Liver (tissue), 3 donors: Measurements from ENCODE around the gene USP6NL.

ENCODE experiments used
- GABPA ChIP-seq, 2 donors: IDR thresholded peaks in 1 of 2; conservative IDR thresholded peaks in 1 of 2; 2 replicates each; pipeline ENCODE4 v1.6.1; 2016; ENCODE audit warnings: antibody characterized with exemption in 2 of 2, mild to moderate bottlenecking in 1 of 2, moderate library complexity in 1 of 2
- JUND ChIP-seq, 2 donors: IDR thresholded peaks; 2 replicates each; pipeline ENCODE4 v1.6.1; 2016; ENCODE audit warnings: antibody characterized with exemption in 2 of 2
- NR2F2 ChIP-seq: IDR thresholded peaks from 2 replicates; pipeline ENCODE4 v1.6.1; 2016; ENCODE audit warnings: antibody characterized with exemption
- RAD21 ChIP-seq, 2 donors: IDR thresholded peaks; 2 replicates each; pipeline ENCODE4 v1.6.1; 2016; ENCODE audit warnings: antibody characterized with exemption in 2 of 2, mild to moderate bottlenecking in 2 of 2
- SP1 ChIP-seq: IDR thresholded peaks from 2 replicates; pipeline ENCODE4 v1.6.1; 2018; ENCODE audit warnings: antibody characterized with exemption, mild to moderate bottlenecking
- TAF1 ChIP-seq: conservative IDR thresholded peaks from 2 replicates; pipeline ENCODE4 v1.6.1; 2016; ENCODE audit warnings: antibody characterized with exemption, mild to moderate bottlenecking
- YY1 ChIP-seq: IDR thresholded peaks from 2 replicates; pipeline ENCODE4 v1.6.1; 2016; ENCODE audit warnings: antibody characterized with exemption, mild to moderate bottlenecking
- TF ChIP-seq, protein P1 (sequence below): fragments of 150-350 bp; IDR thresholded peaks from 2 replicates; pipeline ENCODE4 v1.5.1; 2017; ENCODE audit warnings: improper control_type of control experiment, low read depth, low read length; ENCODE audit not compliant: missing input control
- TF ChIP-seq, protein P2 (sequence below): IDR thresholded peaks from 2 replicates; pipeline ENCODE4 v1.6.1; 2016; ENCODE audit warnings: antibody characterized with exemption
- TF ChIP-seq, protein P3 (sequence below): IDR thresholded peaks from 2 replicates; pipeline ENCODE4 v1.6.1; 2016; ENCODE audit warnings: antibody characterized with exemption
- TF ChIP-seq, protein P4 (sequence below): IDR thresholded peaks from 2 replicates; pipeline ENCODE4 v1.6.1; 2016; ENCODE audit warnings: antibody characterized with exemption
- TF ChIP-seq, protein P5 (sequence below): IDR thresholded peaks from 2 replicates; pipeline ENCODE4 v1.6.1; 2016; ENCODE audit warnings: antibody characterized with exemption, mild to moderate bottlenecking
- donor health status: healthy.
- donor health status: healthy.

DNA sequence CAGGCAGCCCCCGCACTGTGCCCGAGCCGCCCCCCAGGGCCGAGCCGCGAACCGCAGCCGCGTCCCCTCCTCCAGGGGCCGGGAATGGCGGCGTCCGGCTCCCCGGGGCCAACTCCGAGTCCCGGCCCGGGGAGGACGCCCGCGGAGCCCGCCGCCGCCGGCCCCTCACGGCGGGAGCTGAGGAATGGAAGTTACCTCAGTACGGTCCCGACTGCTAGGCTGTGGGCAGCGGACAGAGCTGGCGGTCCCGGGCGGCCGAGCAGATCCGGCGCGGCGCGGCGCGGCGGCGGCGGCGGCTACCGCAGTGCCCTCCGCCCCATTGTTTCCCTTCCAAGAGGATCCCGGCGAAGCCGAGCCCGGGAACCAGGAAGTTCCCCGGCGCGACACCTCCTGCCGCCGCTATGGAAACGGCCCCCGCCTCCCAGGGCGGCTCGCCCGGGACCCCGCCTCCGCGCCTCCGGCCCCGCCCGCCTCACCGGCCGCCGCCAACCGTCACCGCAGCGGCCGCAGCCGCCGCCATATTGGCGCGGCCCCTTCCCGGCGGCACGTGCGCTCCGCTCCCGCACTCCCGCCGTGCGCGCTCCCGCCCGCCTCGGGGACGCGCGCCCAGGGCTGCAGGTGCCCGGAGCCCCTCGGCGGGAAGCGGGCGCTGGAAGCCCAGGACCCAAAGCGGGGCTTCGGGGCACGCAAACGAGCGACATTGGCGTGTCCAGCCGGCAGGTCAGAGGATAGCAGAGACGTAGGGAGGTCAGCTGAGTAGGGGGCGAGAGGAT, at the start of gene USP6NL:
- TF ChIP-seq, protein P1, sequence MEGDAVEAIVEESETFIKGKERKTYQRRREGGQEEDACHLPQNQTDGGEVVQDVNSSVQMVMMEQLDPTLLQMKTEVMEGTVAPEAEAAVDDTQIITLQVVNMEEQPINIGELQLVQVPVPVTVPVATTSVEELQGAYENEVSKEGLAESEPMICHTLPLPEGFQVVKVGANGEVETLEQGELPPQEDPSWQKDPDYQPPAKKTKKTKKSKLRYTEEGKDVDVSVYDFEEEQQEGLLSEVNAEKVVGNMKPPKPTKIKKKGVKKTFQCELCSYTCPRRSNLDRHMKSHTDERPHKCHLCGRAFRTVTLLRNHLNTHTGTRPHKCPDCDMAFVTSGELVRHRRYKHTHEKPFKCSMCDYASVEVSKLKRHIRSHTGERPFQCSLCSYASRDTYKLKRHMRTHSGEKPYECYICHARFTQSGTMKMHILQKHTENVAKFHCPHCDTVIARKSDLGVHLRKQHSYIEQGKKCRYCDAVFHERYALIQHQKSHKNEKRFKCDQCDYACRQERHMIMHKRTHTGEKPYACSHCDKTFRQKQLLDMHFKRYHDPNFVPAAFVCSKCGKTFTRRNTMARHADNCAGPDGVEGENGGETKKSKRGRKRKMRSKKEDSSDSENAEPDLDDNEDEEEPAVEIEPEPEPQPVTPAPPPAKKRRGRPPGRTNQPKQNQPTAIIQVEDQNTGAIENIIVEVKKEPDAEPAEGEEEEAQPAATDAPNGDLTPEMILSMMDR = no peak
- TF ChIP-seq SP1 = no peak
- TF ChIP-seq, protein P2, sequence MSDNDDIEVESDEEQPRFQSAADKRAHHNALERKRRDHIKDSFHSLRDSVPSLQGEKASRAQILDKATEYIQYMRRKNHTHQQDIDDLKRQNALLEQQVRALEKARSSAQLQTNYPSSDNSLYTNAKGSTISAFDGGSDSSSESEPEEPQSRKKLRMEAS = no peak
- TF ChIP-seq JUND (IDR thresholded peaks at IDR 0.05) = no peak
- TF ChIP-seq, protein P3, sequence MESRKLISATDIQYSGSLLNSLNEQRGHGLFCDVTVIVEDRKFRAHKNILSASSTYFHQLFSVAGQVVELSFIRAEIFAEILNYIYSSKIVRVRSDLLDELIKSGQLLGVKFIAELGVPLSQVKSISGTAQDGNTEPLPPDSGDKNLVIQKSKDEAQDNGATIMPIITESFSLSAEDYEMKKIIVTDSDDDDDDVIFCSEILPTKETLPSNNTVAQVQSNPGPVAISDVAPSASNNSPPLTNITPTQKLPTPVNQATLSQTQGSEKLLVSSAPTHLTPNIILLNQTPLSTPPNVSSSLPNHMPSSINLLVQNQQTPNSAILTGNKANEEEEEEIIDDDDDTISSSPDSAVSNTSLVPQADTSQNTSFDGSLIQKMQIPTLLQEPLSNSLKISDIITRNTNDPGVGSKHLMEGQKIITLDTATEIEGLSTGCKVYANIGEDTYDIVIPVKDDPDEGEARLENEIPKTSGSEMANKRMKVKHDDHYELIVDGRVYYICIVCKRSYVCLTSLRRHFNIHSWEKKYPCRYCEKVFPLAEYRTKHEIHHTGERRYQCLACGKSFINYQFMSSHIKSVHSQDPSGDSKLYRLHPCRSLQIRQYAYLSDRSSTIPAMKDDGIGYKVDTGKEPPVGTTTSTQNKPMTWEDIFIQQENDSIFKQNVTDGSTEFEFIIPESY = no peak
- TF ChIP-seq GABPA (IDR thresholded peaks at IDR 0.05 in 1 of 2, conservative IDR thresholded peaks at IDR 0.05 in 1 of 2) = peak in 1 of 2 donors; percentile 26
- TF ChIP-seq, protein P4, sequence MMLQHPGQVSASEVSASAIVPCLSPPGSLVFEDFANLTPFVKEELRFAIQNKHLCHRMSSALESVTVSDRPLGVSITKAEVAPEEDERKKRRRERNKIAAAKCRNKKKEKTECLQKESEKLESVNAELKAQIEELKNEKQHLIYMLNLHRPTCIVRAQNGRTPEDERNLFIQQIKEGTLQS = no peak
- TF ChIP-seq YY1 = no peak
- TF ChIP-seq, protein P5, sequence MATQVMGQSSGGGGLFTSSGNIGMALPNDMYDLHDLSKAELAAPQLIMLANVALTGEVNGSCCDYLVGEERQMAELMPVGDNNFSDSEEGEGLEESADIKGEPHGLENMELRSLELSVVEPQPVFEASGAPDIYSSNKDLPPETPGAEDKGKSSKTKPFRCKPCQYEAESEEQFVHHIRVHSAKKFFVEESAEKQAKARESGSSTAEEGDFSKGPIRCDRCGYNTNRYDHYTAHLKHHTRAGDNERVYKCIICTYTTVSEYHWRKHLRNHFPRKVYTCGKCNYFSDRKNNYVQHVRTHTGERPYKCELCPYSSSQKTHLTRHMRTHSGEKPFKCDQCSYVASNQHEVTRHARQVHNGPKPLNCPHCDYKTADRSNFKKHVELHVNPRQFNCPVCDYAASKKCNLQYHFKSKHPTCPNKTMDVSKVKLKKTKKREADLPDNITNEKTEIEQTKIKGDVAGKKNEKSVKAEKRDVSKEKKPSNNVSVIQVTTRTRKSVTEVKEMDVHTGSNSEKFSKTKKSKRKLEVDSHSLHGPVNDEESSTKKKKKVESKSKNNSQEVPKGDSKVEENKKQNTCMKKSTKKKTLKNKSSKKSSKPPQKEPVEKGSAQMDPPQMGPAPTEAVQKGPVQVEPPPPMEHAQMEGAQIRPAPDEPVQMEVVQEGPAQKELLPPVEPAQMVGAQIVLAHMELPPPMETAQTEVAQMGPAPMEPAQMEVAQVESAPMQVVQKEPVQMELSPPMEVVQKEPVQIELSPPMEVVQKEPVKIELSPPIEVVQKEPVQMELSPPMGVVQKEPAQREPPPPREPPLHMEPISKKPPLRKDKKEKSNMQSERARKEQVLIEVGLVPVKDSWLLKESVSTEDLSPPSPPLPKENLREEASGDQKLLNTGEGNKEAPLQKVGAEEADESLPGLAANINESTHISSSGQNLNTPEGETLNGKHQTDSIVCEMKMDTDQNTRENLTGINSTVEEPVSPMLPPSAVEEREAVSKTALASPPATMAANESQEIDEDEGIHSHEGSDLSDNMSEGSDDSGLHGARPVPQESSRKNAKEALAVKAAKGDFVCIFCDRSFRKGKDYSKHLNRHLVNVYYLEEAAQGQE = no peak
- TF ChIP-seq TAF1 = no peak
- TF ChIP-seq RAD21 (IDR thresholded peaks at IDR 0.05) = no peak
- no peak for TF ChIP-seq NR2F2
